GM12878 (cell line): Measurements from ENCODE around the gene SH2D6. TPM values are rescaled to one million over a fixed set of nuclear protein-coding genes. Genes with fewer than 3 reads are reported as not detected.

Experiments used
- ATAC-seq: fragments of 200-7000 bp; cut with Tn5 transposase; 3 replicates; pipeline ENCODE4 v1.9.1; 2020; ENCODE audit warnings: mild to moderate bottlenecking, moderate library complexity
- BruUV-seq: library from RNA; stranded (reverse); fragments of 400-500 nt; replicated peaks from 2 replicates; lab custom pipeline; 2021; lab: Mats Ljungman, UMichigan
- CTCF ChIA-PET: fragments of 300-600 bp; sonication (Branson Sonifier 250); formaldehyde crosslinking; extraction: SDS; loops from one replicate; lab custom pipeline; 2021; ENCODE audit warnings: inconsistent platforms; lab: Yijun Ruan, JAX
- POLR2A ChIA-PET: fragments of 350-600 bp; formaldehyde crosslinking; extraction: SDS; loops from one replicate; lab custom pipeline; 2021; ENCODE audit warnings: inconsistent platforms; lab: Charles Lee
- RAD21 ChIA-PET: fragments of 300-600 bp; sonication (Branson Sonifier 250); formaldehyde crosslinking; loops from one replicate; lab custom pipeline; 2023; ENCODE audit warnings: antibody characterized with exemption; ENCODE audit not compliant: unreplicated experiment; lab: Charles Lee
- SMC1A ChIA-PET: fragments of 300-600 bp; sonication (Branson Sonifier 250); formaldehyde crosslinking; loops from one replicate; lab custom pipeline; 2023; ENCODE audit not compliant: unreplicated experiment, uncharacterized antibody; lab: Charles Lee
- DNase-seq: peaks from one replicate; pipeline ENCODE4 v3.0.0-alpha.2; 2011; ENCODE audit warnings: low read depth, low spot score
- FAIRE-seq: peaks from 3 replicates; lab custom pipeline; 2011; peaks lifted over from hg19 to GRCh38; lab: Jason Lieb, UNC
- H2AFZ ChIP-seq: 2 replicates; pipeline ENCODE4 v1.6.0; 2011; ENCODE audit warnings: low read depth, low read length, control low read depth; ENCODE audit not compliant: control insufficient read depth
- H3K27ac ChIP-seq: 2 replicates; pipeline ENCODE4 v1.5.1; 2011; ENCODE audit warnings: control low read depth; ENCODE audit not compliant: control insufficient read depth, insufficient read depth
- H3K27me3 ChIP-seq, 2 experiments: replicated peaks in 1 of 2; 2 replicates each; pipeline versions ENCODE4 v1.6.0 to v1.6.1; 2011; ENCODE audit warnings: low read length in 1 of 2; ENCODE audit not compliant: control insufficient read depth in 2 of 2, insufficient read depth in 2 of 2
- H3K36me3 ChIP-seq, 2 experiments: 2 replicates each; pipeline ENCODE4 v1.5.1; 2011; ENCODE audit warnings: low read length in 1 of 2; ENCODE audit not compliant: control insufficient read depth in 2 of 2, insufficient read depth in 2 of 2
- H3K4me1 ChIP-seq: 2 replicates; pipeline ENCODE4 v1.6.1; 2011; ENCODE audit warnings: mild to moderate bottlenecking, low read length, moderate library complexity, mixed read lengths; ENCODE audit not compliant: control insufficient read depth, insufficient read depth
- H3K4me2 ChIP-seq: 2 replicates; pipeline ENCODE4 v1.6.0; 2011; ENCODE audit warnings: control low read depth; ENCODE audit not compliant: control insufficient read depth, insufficient read depth
- H3K4me3 ChIP-seq: fragments of 200-600 bp; sonication (generic); 2 replicates; pipeline ENCODE4 v1.5.1; 2016
- H3K79me2 ChIP-seq: 2 replicates; pipeline ENCODE4 v1.6.0; 2011; ENCODE audit warnings: low read length; ENCODE audit not compliant: control insufficient read depth, insufficient read depth
- H3K9ac ChIP-seq: 2 replicates; pipeline ENCODE4 v1.8.0; 2011; ENCODE audit warnings: low read length, control low read depth, mixed read lengths; ENCODE audit not compliant: control insufficient read depth, insufficient read depth
- H3K9me3 ChIP-seq: replicated peaks from 3 replicates; pipeline ENCODE4 v1.5.1; 2011; ENCODE audit warnings: mild to moderate bottlenecking, low read length; ENCODE audit not compliant: control insufficient read depth, insufficient read depth
- H4K20me1 ChIP-seq: 2 replicates; pipeline ENCODE4 v1.6.0; 2011; ENCODE audit not compliant: control insufficient read depth, insufficient read depth
- BACH1 ChIP-seq: fragments of 450-650 bp; IDR thresholded peaks from 2 replicates; pipeline ENCODE4 v1.6.1; 2017; ENCODE audit warnings: mild to moderate bottlenecking, borderline replicate concordance
- DPF2 ChIP-seq: fragments of 450-650 bp; IDR thresholded peaks from 2 replicates; pipeline ENCODE4 v1.6.1; 2017; ENCODE audit warnings: mild to moderate bottlenecking
- HCFC1 ChIP-seq: fragments of 150-350 bp; IDR thresholded peaks from 2 replicates; pipeline ENCODE4 v1.6.1; 2014; ENCODE audit warnings: low read length
- MEF2B ChIP-seq: fragments of 450-650 bp; IDR thresholded peaks from 2 replicates; pipeline ENCODE4 v1.6.1; 2018; ENCODE audit warnings: mild to moderate bottlenecking, moderate library complexity; ENCODE audit not compliant: partially characterized antibody, poor library complexity, severe bottlenecking
- MYC ChIP-seq: IDR thresholded peaks from 2 replicates; pipeline ENCODE4 v1.6.1; 2011; ENCODE audit warnings: mild to moderate bottlenecking, low read length, moderate library complexity, inconsistent platforms; ENCODE audit not compliant: insufficient read depth, insufficient replicate concordance, insufficient read length, severe bottlenecking
- PAX8 ChIP-seq: fragments of 450-650 bp; IDR thresholded peaks from 2 replicates; pipeline ENCODE4 v1.6.1; 2017; ENCODE audit warnings: mild to moderate bottlenecking, moderate library complexity
- RAD21 ChIP-seq: IDR thresholded peaks from 2 replicates; pipeline ENCODE4 v1.6.1; 2011; ENCODE audit warnings: mild to moderate bottlenecking, low read depth, low read length, moderate library complexity; ENCODE audit not compliant: insufficient read depth
- RAD51 ChIP-seq: fragments of 450-650 bp; IDR thresholded peaks from 2 replicates; pipeline ENCODE4 v1.6.1; 2016; ENCODE audit warnings: moderate library complexity, mild to moderate bottlenecking, inconsistent platforms
- SREBF2 ChIP-seq: IDR thresholded peaks from 2 replicates; pipeline ENCODE4 v1.6.1; 2012; ENCODE audit warnings: mild to moderate bottlenecking, low read length
- ZNF274 ChIP-seq: IDR thresholded peaks from one replicate; pipeline ENCODE4 v1.8.0; 2011; ENCODE audit not compliant: insufficient read length, insufficient read depth
- ZNF384 ChIP-seq: IDR thresholded peaks from 2 replicates; pipeline ENCODE4 v1.6.1; 2012; ENCODE audit warnings: low read depth, mild to moderate bottlenecking, low read length, improper control_type of control experiment, borderline replicate concordance
- ZZZ3 ChIP-seq: IDR thresholded peaks from 2 replicates; pipeline ENCODE4 v1.6.1; 2011; ENCODE audit warnings: low read depth; ENCODE audit not compliant: control insufficient read depth, insufficient read length
- WGBS: methylation state at CpG from one replicate; pipeline ENCODE4 v1.1.6; 2016; ENCODE audit warnings: low lambda C conversion rate; ENCODE audit not compliant: insufficient replicate concordance, insufficient coverage; ENCODE audit errors: missing lambda C conversion rate; 5-methylcytosine and 5-hydroxymethylcytosine counted together
- in situ Hi-C: fragments of 300-500 bp; cut with MboI; formaldehyde crosslinking; loops from 9 replicates; pipeline ENCODE4 v1.14.3; 2018; ENCODE audit warnings: mixed read lengths
- intact Hi-C: fragments of 100-400 bp; cut with micrococcal nuclease; formaldehyde crosslinking; loops from one replicate; pipeline ENCODE4 v1.14.2; 2022; ENCODE audit not compliant: unreplicated experiment
- polyA plus RNA-seq, 11 experiments: library from polyadenylated mRNA; depleted of rRNA in 4 of 11; unstranded in 6 of 11; stranded (reverse) in 5 of 11; fragments of >200 nt; fragmentation: Nextera tagmentation in 4 of 11; fragmentation: Illumina TruSeq in 1 of 11; extraction: Ambion mirVana in 4 of 11; extraction: Trizol in 1 of 11; gene quantifications; 1 replicate in 1 of 11; 2 replicates in 10 of 11; pipeline versions ENCODE4 v1.2.1 to v1.2.3, GENCODE V29; 2011 to 2016; ENCODE audit warnings: inconsistent platforms in 2 of 11, missing spikeins in 2 of 11, low read depth in 1 of 11
- total RNA-seq, 4 experiments: library from RNA; depleted of rRNA in 3 of 4; stranded (reverse); fragments of >200 nt in 3 of 4; fragmentation: Illumina TruSeq in 1 of 4; extraction: Trizol in 1 of 4; gene quantifications; 2 replicates each; pipeline versions ENCODE4 v1.2.1 to v1.2.3, GENCODE V29; 2013 to 2021
- TF ChIP-seq, protein P1 (sequence below): fragments of 150-350 bp; IDR thresholded peaks from 2 replicates; pipeline ENCODE4 v1.6.1; 2014; ENCODE audit warnings: mild to moderate bottlenecking, low read depth, low read length
- TF ChIP-seq, protein P2 (sequence below), 3 experiments: IDR thresholded peaks in 2 of 3; conservative IDR thresholded peaks in 1 of 3; 2 replicates each; pipeline ENCODE4 v1.5.1; 2011; ENCODE audit warnings: low read depth in 3 of 3, low read length in 3 of 3, mild to moderate bottlenecking in 3 of 3, control low read depth in 2 of 3, moderate library complexity in 2 of 3, inconsistent platforms in 1 of 3, mixed read lengths in 1 of 3; ENCODE audit not compliant: control insufficient read depth in 2 of 3, insufficient read depth in 1 of 3; ENCODE audit errors: extremely low read depth in 1 of 3
- TF ChIP-seq, protein P3 (sequence below): IDR thresholded peaks from 2 replicates; pipeline ENCODE4 v1.6.1; 2011; ENCODE audit warnings: low read depth, low read length, improper control_type of control experiment, borderline replicate concordance

Gene SH2D6
- total and polyA plus RNA-seq, 10 of the 15 experiments (the other 5 are each of a cell fraction or from before 2014, with no cell fraction given): 0.23 to 0.59 (median 0.34) TPM; not detected in 6

DNA sequence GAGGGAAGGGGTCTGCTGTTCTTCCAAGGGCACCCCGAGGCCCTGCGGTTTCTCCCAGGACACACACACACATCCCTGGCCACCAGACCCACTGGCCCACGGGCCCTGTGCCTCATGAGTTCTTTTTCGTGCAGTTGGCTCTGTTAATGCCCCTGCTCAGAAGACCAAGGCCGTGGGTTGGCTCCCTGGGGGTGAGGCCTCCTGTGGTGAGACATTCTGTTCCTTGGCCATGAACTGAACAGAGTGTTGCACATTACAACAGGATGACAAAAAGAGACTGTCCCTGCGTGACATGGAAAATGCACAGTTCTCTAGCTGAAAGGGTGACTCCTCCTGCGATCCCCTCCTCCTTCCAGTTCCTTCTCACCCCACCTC is 30.7 kb downstream of the SH2D6 start:
- ATAC-seq (no peak), DNase-seq (no peak), FAIRE-seq (no peak)
- H3K4me1 ChIP-seq: no peaks in the 10 kb centered on the region
- no peaks in the 10 kb centered on the region for H3K9me3 ChIP-seq
- intact Hi-C loops: no loop called here
- H3K4me2 ChIP-seq: no peak overlapping the region
- in situ Hi-C loops: no loop called here
- no peaks in the 10 kb centered on the region for H4K20me1 ChIP-seq
- no peak overlapping the region for H3K4me3 ChIP-seq
- TF ChIP-seq RAD51 (no peak), HCFC1 (no peak), MYC (no peak), BACH1 (no peak)
- TF ChIP-seq, protein P1, sequence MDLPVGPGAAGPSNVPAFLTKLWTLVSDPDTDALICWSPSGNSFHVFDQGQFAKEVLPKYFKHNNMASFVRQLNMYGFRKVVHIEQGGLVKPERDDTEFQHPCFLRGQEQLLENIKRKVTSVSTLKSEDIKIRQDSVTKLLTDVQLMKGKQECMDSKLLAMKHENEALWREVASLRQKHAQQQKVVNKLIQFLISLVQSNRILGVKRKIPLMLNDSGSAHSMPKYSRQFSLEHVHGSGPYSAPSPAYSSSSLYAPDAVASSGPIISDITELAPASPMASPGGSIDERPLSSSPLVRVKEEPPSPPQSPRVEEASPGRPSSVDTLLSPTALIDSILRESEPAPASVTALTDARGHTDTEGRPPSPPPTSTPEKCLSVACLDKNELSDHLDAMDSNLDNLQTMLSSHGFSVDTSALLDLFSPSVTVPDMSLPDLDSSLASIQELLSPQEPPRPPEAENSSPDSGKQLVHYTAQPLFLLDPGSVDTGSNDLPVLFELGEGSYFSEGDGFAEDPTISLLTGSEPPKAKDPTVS: no peak
- no peak overlapping the region for H2AFZ ChIP-seq
- no peaks in the 10 kb centered on the region for H3K36me3 ChIP-seq
- CTCF ChIA-PET: interaction anchor here (0.7 kb wide), 1 partner anchor 47 kb away, joined by 3 read pairs; no protein-coding TSS in a partner anchor
- SMC1A ChIA-PET: no interaction called here
- POLR2A ChIA-PET: no interaction called here
- no peak overlapping the region for H3K27ac ChIP-seq
- WGBS: 48% methylated on average over 7 of the region's 7 CpGs
- RAD21 ChIA-PET: no interaction called here
- no peaks in the 10 kb centered on the region for H3K27me3 ChIP-seq
- no peaks in the 10 kb centered on the region for H3K79me2 ChIP-seq
- BruUV-seq: no TSS peak
- no peak overlapping the region for H3K9ac ChIP-seq

DNA sequence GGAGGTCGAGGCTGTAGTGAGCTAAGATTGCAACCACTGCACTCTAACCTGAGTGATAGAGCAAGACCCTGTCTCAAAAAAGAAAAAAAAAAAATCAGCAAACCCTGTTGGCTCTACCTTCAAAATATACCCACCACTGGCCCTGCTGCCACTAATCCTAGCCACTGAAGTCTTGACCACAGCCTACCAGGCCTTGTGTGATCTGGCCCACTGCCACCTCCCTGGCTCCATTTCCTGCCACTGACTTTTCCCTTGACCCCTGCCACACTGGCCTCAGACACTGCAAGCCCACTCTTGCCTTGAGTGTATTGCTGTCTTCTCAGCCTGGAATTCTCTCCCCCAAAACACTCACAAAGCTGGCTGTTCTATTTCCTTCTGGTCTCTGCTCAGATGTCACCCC is 33.7 kb downstream of the SH2D6 start:
- ATAC-seq (no peak), DNase-seq (no peak), FAIRE-seq (no peak)
- no peaks in the 10 kb centered on the region for H4K20me1 ChIP-seq
- no peak overlapping the region for H3K27ac ChIP-seq
- no peak overlapping the region for H3K4me2 ChIP-seq
- ChIA-PET CTCF (no interaction called here), RAD21 (no interaction called here), SMC1A (no interaction called here), POLR2A (interaction anchor here (0.7 kb wide), 1 partner anchor 628 kb away, joined by 3 read pairs; no protein-coding TSS in a partner anchor)
- no peaks in the 10 kb centered on the region for H3K9me3 ChIP-seq
- intact Hi-C loops: no loop called here
- H3K4me1 ChIP-seq: no peaks in the 10 kb centered on the region
- 0% methylated on average over 1 of the region's 1 CpG for WGBS
- no TSS peak for BruUV-seq
- H3K9ac ChIP-seq: no peak overlapping the region
- no peaks in the 10 kb centered on the region for H3K79me2 ChIP-seq
- H3K36me3 ChIP-seq: no peaks in the 10 kb centered on the region
- no peak overlapping the region for H3K4me3 ChIP-seq
- H2AFZ ChIP-seq: no peak overlapping the region
- no peaks in the 10 kb centered on the region; a peak in 1 of 4 replicates for H3K27me3 ChIP-seq
- in situ Hi-C loops: no loop called here
- TF ChIP-seq ZZZ3 (no peak), MEF2B (no peak), ZNF384 (no peak), PAX8 (no peak), ZNF274 (no peak), DPF2 (no peak), SREBF2 (no peak), RAD21 (no peak)
- TF ChIP-seq, protein P2, sequence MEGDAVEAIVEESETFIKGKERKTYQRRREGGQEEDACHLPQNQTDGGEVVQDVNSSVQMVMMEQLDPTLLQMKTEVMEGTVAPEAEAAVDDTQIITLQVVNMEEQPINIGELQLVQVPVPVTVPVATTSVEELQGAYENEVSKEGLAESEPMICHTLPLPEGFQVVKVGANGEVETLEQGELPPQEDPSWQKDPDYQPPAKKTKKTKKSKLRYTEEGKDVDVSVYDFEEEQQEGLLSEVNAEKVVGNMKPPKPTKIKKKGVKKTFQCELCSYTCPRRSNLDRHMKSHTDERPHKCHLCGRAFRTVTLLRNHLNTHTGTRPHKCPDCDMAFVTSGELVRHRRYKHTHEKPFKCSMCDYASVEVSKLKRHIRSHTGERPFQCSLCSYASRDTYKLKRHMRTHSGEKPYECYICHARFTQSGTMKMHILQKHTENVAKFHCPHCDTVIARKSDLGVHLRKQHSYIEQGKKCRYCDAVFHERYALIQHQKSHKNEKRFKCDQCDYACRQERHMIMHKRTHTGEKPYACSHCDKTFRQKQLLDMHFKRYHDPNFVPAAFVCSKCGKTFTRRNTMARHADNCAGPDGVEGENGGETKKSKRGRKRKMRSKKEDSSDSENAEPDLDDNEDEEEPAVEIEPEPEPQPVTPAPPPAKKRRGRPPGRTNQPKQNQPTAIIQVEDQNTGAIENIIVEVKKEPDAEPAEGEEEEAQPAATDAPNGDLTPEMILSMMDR (IDR thresholded peaks at IDR 0.05 in 2 of 3, conservative IDR thresholded peaks at IDR 0.05 in 1 of 3; ENCODE audit: control insufficient read depth in 2 of 3, extremely low read depth in 1 of 3, insufficient read depth in 1 of 3, low read depth in 3 of 3, low read length in 3 of 3): no peak
- TF ChIP-seq, protein P3, sequence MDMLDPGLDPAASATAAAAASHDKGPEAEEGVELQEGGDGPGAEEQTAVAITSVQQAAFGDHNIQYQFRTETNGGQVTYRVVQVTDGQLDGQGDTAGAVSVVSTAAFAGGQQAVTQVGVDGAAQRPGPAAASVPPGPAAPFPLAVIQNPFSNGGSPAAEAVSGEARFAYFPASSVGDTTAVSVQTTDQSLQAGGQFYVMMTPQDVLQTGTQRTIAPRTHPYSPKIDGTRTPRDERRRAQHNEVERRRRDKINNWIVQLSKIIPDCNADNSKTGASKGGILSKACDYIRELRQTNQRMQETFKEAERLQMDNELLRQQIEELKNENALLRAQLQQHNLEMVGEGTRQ: no peak
